HG02642 (cell line): ENCODE measurements around the gene GPN2.
A peak's percentile ranks its signal among the peaks of the same experiment; 100 is the strongest.

Experiments used
- ATAC-seq: cut with Tn5 transposase; IDR thresholded peaks from one replicate; pipeline ENCODE4 v1.9.1; 2021; ENCODE audit warnings: mild to moderate bottlenecking; ENCODE audit not compliant: unreplicated experiment, poor library complexity

GPN2 gene

DNA sequence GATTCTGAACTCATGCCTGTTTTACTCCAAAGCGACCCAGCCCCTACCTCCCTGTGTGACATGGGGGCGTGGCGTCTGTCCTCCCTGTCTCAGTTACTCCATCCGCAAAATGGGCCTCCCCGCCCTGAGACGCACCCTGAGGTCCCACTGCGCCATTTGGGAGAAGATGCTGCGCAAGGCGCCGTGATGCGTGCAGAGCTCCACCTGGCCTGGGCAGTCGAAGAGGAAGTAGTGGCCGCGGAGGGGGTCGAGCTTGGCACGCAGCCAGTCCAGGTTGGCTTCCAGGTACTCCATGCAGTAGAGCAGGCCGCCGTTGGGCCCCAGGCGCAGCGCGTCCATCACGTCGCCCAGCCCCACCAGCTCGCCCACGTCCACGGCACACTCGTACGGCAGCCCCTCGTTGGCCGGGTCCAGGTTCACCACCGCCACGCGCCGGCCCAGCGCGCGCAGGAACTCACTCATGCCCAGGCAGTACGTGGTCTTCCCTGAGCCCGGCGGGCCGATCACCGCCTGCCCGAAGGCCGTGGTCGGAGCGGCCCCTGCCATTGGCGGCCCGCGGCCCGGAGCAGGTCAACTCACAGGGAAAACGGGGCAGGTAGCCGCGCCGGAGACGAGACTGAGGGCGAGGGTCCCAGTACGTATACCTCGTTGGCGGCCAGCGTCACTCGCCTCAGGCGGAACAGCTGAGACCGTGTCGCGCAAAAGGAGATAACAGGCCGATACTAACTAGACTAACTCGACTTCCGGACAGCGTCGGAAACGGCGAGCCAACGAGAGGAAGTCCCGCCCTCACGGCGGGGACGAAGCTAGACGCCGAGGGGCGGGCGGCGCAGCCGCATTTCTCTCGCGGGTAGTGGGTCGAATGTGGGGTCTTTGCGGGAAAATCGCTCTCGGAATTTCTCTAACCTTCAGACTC, at the start of gene GPN2:
GPN2 (minus strand) TSS at position 733 of the 916 bp plus-strand sequence; CDS start at position 546, 187 bp downstream.
- ATAC-seq = peak; percentile 88

- ATAC-seq = no peak
These were observed 48.6 kb upstream of the GPN2 start for GRCh38 chr1:26938659-26939025.

DNA sequence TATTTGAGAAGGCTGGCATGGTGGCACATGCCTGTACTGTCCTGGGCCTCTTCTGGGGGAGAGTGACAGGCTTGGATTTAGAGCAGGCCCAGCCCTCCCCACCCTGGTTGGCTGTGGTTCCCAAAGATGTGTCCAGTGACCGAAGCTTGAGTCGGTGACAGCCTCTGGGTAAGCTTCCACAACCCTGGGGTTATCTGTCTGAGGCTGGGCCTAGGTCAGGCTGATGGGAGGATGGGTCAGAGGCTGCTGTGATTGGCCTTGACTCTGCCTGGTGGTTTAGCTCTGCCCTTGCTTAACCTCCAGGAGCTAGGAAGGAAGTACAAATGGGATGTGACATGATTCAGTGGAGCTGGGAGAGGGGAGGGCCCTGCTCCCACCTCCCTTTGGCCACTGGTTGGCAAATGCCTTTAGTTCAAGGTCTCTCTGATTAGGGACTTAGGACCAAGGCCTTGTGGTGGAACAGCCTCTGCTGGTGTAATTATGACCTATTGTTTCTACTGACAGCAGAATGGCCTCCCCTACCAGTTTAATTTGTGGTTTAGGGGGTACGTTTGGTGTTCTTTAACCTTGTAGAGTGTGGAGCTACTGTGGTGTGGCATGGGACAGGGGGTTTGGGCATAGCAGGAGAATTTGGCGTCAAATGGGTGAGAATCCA, 48.0 kb upstream of the GPN2 start:
- no peak for ATAC-seq

DNA sequence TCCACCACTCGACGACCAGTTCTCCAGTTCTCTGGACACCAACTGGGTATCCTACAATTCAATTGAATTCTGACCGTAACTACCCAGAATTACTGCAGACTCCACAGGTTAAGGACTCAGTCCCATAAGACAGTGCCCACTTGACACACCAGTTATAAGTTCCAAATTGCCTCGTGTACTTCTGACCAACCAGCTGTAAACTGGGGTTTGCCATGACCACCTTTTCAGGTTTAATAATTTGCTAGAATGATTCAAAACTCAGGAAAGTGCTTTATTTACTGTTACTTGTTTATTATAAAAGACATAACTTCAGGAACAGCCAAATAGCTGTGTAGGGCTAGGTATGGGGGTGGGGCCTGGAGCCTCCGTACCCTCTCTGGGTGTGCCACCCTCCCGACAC, 46.7 kb upstream of the GPN2 start:
- no peak for ATAC-seq

- no peak for ATAC-seq
These were observed 42.4 kb upstream of the GPN2 start for GRCh38 chr1:26932531-26932930.

GRCh38 chr1:26923711-26924110, 33.6 kb upstream of the GPN2 start:
- ATAC-seq = no peak

- ATAC-seq = no peak
These were observed 32.8 kb upstream of the GPN2 start for GRCh38 chr1:26922901-26923300.

GRCh38 chr1:26922431-26922729, 32.3 kb upstream of the GPN2 start:
- ATAC-seq = no peak

GRCh38 chr1:26921540-26922430, 31.7 kb upstream of the GPN2 start, which contains the start of gene NUDC:
TSS of gene NUDC (plus strand) at chr1:26921743. CDS start at chr1:26921849, 106 bp downstream.
- peak; percentile 98 for ATAC-seq

DNA sequence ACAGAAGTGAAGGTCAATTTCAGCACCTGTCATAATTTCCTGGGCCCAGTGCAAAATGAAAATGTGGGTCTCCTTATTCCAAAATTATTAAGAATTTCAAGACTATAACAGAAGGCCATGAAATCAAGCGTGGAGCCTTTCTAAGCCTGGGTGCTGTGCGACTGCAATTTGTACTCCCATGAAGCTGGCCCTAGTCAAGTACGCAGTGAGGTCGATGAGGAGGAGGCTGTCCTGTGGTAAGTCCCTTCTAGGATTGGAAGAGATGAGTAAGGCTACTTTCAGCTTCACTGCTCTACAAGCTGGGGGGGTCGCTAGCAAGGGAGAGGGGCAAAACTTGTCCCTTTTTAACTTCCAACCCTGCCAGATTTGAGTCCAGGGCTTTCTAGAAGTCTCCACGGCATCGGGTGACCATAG, 31.1 kb upstream of the GPN2 start:
- peak; percentile 10 for ATAC-seq

- no peak for ATAC-seq
These were observed 25.2 kb upstream of the GPN2 start for GRCh38 chr1:26915204-26915842.

DNA sequence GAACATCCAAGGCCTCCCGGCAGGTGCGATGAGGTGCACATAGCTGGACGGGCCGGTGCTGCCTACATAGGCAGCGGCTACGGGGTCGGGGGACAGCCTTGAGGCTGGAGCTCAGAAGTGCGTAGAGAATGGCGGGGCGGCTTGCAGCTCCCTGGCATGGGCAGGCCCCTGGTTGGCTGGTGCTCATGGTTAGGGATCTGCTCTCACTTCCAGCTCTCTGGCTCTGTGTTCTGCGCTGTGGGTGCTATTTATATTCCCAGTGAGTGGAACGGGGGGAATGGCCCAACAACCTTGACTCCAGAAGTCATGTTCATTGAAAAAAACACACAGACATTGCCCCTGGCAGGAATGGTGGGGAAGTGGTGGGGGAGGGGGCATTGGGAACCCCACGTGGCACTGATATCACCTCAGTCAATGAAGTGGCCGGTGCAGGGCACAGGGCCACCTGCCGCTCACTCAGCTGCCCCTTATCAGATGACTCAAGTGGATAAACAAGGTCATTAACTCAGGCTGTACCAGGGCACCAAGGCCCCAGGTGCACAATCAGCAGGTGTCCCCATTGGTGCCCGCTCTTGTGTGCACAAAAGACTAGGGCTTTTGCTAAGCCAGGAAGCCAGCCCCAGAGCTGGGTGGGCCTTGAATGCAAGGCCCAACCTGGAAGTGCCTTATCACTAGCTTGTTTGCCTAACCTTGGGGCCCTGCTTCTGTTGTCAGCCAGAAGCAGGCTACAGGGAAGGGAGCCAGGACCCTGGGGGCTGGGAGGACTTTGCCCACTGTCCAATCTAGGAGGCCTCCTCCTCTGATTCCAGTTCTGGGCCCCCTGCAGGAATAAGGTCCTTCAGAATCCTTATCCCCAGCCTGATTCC, 23.9 kb upstream of the GPN2 start, which contains the start of gene NR0B2:
NR0B2 (minus strand) TSS at position 222 of the 866 bp plus-strand sequence; CDS start at position 187, 35 bp downstream.
- ATAC-seq = no peak

DNA sequence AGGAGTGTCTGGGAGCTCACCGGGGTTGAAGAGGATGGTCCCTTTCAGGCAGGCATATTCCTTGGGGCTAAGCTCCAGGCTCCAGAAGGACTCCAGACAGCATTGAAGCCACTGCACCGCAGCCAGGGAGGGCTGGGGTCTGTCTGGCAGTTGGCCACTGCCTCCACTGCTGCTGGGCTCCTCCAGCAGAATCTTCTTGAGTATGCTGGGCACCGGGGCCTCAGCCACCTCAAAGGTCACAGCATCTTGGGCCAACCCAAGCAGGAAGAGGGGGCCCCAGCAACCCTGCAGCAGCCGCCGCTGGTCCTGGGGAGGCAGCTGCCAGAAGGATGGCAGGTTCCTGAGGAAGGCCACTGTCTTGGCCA, 23.3 kb upstream of the GPN2 start:
- ATAC-seq = no peak

GRCh38 chr1:26912147-26912490, 22.0 kb upstream of the GPN2 start:
- ATAC-seq = no peak

DNA sequence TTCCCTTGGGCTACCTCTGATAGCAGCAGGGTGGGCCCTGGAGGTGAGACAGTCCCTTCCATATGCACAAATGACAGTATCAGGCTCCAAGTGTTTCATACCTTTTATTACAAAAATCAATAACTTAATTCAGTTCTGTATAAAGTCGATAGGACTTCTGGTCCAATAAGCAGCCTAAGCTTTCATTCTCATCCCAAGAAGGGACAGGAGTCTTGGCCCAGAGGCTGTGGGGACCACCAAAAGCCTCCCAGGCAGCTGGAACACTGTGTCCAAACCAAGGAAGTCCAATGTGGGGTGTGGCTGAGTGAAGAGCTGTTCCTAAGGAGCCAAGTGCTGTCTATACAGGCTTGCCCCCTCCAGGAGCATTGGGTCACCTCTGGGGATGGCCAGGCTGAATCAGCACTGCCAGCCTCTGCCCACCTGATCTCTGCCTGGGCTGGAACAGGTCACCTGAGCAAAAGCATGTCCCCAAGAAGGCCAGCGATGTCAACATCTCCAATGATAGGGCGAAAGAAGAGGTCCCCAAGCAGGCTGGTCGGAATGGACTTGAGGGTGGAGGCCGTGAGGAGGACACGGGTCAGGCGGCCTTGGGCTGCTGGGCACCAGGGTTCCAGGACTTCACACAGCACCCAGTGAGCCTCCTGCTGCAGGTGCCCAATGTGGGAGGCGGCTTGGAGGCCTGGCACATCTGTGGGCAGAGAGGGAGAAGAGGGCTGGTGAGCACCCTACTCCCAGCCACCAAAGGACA, 21.5 kb upstream of the GPN2 start:
- ATAC-seq = no peak

GRCh38 chr1:26910343-26911160, 20.5 kb upstream of the GPN2 start:
- no peak for ATAC-seq

GRCh38 chr1:26909951-26910342, 19.9 kb upstream of the GPN2 start:
- no peak for ATAC-seq
